SK-N-SH (cell line): ENCODE measurements around the gene RALGDS. TPM values are rescaled to one million over a fixed set of nuclear protein-coding genes. Genes with fewer than 3 reads are reported as not detected.

Source experiments
- CTCF ChIA-PET: fragments of 300-600, 350-600 bp; formaldehyde crosslinking; extraction: SDS; loops from one replicate; lab custom pipeline; 2021; lab: Yijun Ruan, JAX
- POLR2A ChIA-PET: fragments of 350-600 bp; sonication (Branson Sonifier 250); formaldehyde crosslinking; extraction: SDS; loops from one replicate; lab custom pipeline; 2020; ENCODE audit warnings: antibody characterized with exemption, inconsistent platforms; lab: Yijun Ruan, JAX
- DNase-seq: peaks from one replicate; pipeline ENCODE4 v3.0.0; 2012
- H2AFZ ChIP-seq: fragments of 200-600 bp; sonication (generic); 2 replicates; pipeline ENCODE4 v1.8.1; 2016; ENCODE audit warnings: antibody characterized with exemption, mild to moderate bottlenecking, low read depth
- H3F3A ChIP-seq: fragments of 200-600 bp; sonication (generic); replicated peaks from 2 replicates; pipeline ENCODE3; 2016; ENCODE audit warnings: antibody characterized with exemption, mild to moderate bottlenecking; ENCODE audit not compliant: insufficient read depth
- H3K27ac ChIP-seq, 2 experiments: fragments of 200-500 bp in 1 of 2; fragments of 200-600 bp in 1 of 2; sonication (Bioruptor generic) in 1 of 2; sonication (generic), shearing (Covaris generic) in 1 of 2; 2 replicates each; pipeline versions ENCODE4 v1.5.1 to v1.6.1; 2014 to 2016; ENCODE audit warnings: low read depth in 2 of 2, inconsistent platforms in 1 of 2, low read length in 1 of 2, mild to moderate bottlenecking in 1 of 2, mixed read lengths in 1 of 2
- H3K27me3 ChIP-seq: fragments of 200-600 bp; sonication (generic), shearing (Covaris generic); 2 replicates; pipeline ENCODE4 v1.6.1; 2016; ENCODE audit warnings: mixed run types; ENCODE audit not compliant: insufficient read depth
- H3K36me3 ChIP-seq, 2 experiments: fragments of 200-500 bp in 1 of 2; fragments of 200-600 bp in 1 of 2; sonication (Bioruptor generic) in 1 of 2; sonication (generic) in 1 of 2; replicated peaks in 1 of 2; 2 replicates each; pipeline versions ENCODE3 to v1.5.1; 2014 to 2016; ENCODE audit warnings: low read length in 1 of 2, mild to moderate bottlenecking in 1 of 2; ENCODE audit not compliant: insufficient read depth in 2 of 2, control insufficient read depth in 1 of 2
- H3K4me1 ChIP-seq, 2 experiments: fragments of 200-500 bp in 1 of 2; fragments of 200-600 bp in 1 of 2; sonication (Bioruptor generic) in 1 of 2; sonication (generic), shearing (Covaris generic) in 1 of 2; 2 replicates each; pipeline versions ENCODE4 v1.5.1 to v1.6.1; 2014 to 2016; ENCODE audit warnings: low read depth in 1 of 2, low read length in 1 of 2, mixed run types in 1 of 2; ENCODE audit not compliant: insufficient read depth in 2 of 2, control insufficient read depth in 1 of 2
- H3K4me2 ChIP-seq: fragments of 200-600 bp; sonication (generic), shearing (Covaris generic); 2 replicates; pipeline ENCODE4 v1.6.1; 2017; ENCODE audit warnings: mixed run types
- H3K4me3 ChIP-seq, 2 experiments: fragments of 200-500 bp in 1 of 2; fragments of 200-600 bp in 1 of 2; sonication (Bioruptor generic) in 1 of 2; sonication (generic), shearing (Covaris generic) in 1 of 2; 2 replicates each; pipeline versions ENCODE4 v1.5.1 to v1.8.1; 2014 to 2016; ENCODE audit warnings: low read depth in 2 of 2, inconsistent platforms in 1 of 2, low read length in 1 of 2, mild to moderate bottlenecking in 1 of 2, mixed read lengths in 1 of 2, moderate library complexity in 1 of 2
- H3K79me2 ChIP-seq: fragments of 200-600 bp; sonication (generic); 2 replicates; pipeline ENCODE4 v1.8.1; 2017; ENCODE audit warnings: mild to moderate bottlenecking; ENCODE audit not compliant: insufficient read depth
- H3K9ac ChIP-seq: fragments of 200-600 bp; sonication (generic); 2 replicates; pipeline ENCODE4 v1.6.1; 2017; ENCODE audit warnings: mixed run types
- H3K9me2 ChIP-seq: fragments of 200-600 bp; sonication (generic); 2 replicates; pipeline ENCODE4 v1.6.1; 2017; ENCODE audit warnings: mixed run types
- H3K9me3 ChIP-seq: fragments of 200-600 bp; sonication (generic); 2 replicates; pipeline ENCODE4 v1.6.1; 2017; ENCODE audit warnings: mixed run types, mild to moderate bottlenecking, moderate library complexity
- H4K20me1 ChIP-seq: fragments of 200-600 bp; sonication (generic); 2 replicates; pipeline ENCODE4 v1.6.1; 2017; ENCODE audit warnings: mild to moderate bottlenecking, mixed run types; ENCODE audit not compliant: insufficient read depth
- CHD2 ChIP-seq: fragments of 150-350 bp; IDR thresholded peaks from 2 replicates; pipeline ENCODE4 v1.6.1; 2018; ENCODE audit warnings: low read length; ENCODE audit not compliant: partially characterized antibody
- EP300 ChIP-seq, 2 experiments: IDR thresholded peaks; 2 replicates each; pipeline versions ENCODE4 v1.4.0 to v1.6.1; 2012; ENCODE audit warnings: borderline replicate concordance in 1 of 2, low read depth in 1 of 2, low read length in 1 of 2
- FOSL2 ChIP-seq: IDR thresholded peaks from 2 replicates; pipeline ENCODE4 v1.4.0; 2012; ENCODE audit warnings: low read depth, mild to moderate bottlenecking, moderate library complexity, borderline replicate concordance
- FOXJ3 ChIP-seq: sonication (generic); formaldehyde crosslinking; IDR thresholded peaks from 2 replicates; pipeline ENCODE4 v1.5.1; 2020; ENCODE audit warnings: mild to moderate bottlenecking, missing genetic modification reagents
- GABPA ChIP-seq: IDR thresholded peaks from 2 replicates; pipeline ENCODE4 v1.4.0; 2012; ENCODE audit warnings: low read depth, mild to moderate bottlenecking
- GATA2 ChIP-seq: sonication (generic); formaldehyde crosslinking; IDR thresholded peaks from 2 replicates; pipeline ENCODE4 v1.5.0; 2020; ENCODE audit warnings: mild to moderate bottlenecking, missing genetic modification reagents
- MAX ChIP-seq: IDR thresholded peaks from 2 replicates; pipeline ENCODE4 v1.4.0; 2012; ENCODE audit warnings: low read depth
- NFIC ChIP-seq: IDR thresholded peaks from 2 replicates; pipeline ENCODE4 v1.4.0; 2012; ENCODE audit warnings: borderline replicate concordance
- NRF1 ChIP-seq: IDR thresholded peaks from 2 replicates; pipeline ENCODE4 v1.6.1; 2012; ENCODE audit warnings: low read depth, mild to moderate bottlenecking, low read length
- POLR2AphosphoS5 ChIP-seq: IDR thresholded peaks from 2 replicates; pipeline ENCODE4 v1.6.1; 2012; ENCODE audit warnings: low read depth, low read length
- RFX5 ChIP-seq: IDR thresholded peaks from 2 replicates; pipeline ENCODE4 v1.6.1; 2012; ENCODE audit warnings: mild to moderate bottlenecking, improper control_type of control experiment, low read length
- TEAD4 ChIP-seq: IDR thresholded peaks from 2 replicates; pipeline ENCODE4 v1.4.0; 2012; ENCODE audit warnings: mild to moderate bottlenecking, borderline replicate concordance; ENCODE audit not compliant: insufficient read depth
- USF1 ChIP-seq: IDR thresholded peaks from 2 replicates; pipeline ENCODE4 v1.4.0; 2012; ENCODE audit warnings: low read depth, borderline replicate concordance
- WGBS: methylation state at CpG from one replicate; pipeline ENCODE4 v1.1.6; 2017; ENCODE audit warnings: low lambda C conversion rate; 5-methylcytosine and 5-hydroxymethylcytosine counted together
- polyA plus RNA-seq, 3 experiments: library from polyadenylated mRNA; depleted of rRNA; stranded (reverse); fragments of >200 nt; gene quantifications; 2 replicates each; pipeline ENCODE4 v1.2.3, GENCODE V29; 2012

RALGDS gene
- polyA plus RNA-seq, 1 of the 3 experiments (the other 2 are of a cell fraction) = 64.7 TPM

GRCh38 chr9:133124123-133124906 lies 3.3 kb upstream of the RALGDS start (continued):
- TF ChIP-seq TEAD4 = no peak
- TF ChIP-seq MAX = no peak
- no peak for TF ChIP-seq FOSL2
- TF ChIP-seq FOXJ3 = no peak
- TF ChIP-seq NFIC = no peak
- no peak for TF ChIP-seq USF1

DNA sequence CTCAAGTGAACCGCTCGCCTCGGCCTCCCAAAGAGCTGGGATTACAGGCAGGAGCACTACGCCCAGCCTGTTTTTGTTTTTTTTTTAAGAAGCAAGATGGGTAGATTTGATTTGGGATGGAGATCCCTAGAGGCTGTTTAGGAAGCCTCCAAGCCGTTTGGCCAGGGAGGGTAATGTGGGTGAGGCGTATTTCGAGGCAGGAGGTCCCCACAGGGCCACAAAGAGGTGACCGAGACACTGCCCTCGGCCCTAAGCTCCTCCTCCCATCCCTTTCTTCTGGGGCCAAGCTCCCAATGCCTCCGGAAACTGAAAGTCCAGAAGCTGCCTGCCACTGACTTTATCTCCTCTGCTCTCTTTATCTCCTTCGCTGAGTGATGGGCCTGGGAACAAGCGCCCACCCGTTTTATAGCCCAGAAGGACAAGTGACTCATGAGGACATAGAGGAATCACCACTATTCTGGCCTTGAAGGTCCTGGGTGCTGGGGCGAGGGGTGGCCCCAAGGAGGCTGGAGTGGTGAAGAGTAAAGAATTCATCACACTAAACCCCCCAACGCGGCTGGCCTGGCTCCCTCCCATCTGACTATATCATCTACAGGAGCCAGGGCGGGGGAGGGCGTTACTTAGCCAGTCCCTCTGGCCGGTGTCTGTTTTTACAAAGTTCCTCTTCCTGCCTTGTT lies 2.0 kb upstream of the RALGDS start:
- no peaks in the 10 kb centered on the region for H3K27me3 ChIP-seq
- peak overlapping the region; percentile 12; the same call in 1 of the 2 replicates for H3K4me2 ChIP-seq
- H3K27ac ChIP-seq = peak overlapping the region; percentile 58 to 64
- H3K79me2 ChIP-seq = peaks cover 12% of the 10 kb centered on the region
- peaks cover 33% of the 10 kb centered on the region for H4K20me1 ChIP-seq
- H3K36me3 ChIP-seq = no peaks in the 10 kb centered on the region
- 50% methylated on average over 19 of the region's 19 CpGs for WGBS
- TF ChIP-seq GABPA = no peak
- no peak for TF ChIP-seq NRF1
- TF ChIP-seq EP300 (IDR thresholded peaks at IDR 0.05; ENCODE audit: borderline replicate concordance in 1 of 2, low read depth in 1 of 2, low read length in 1 of 2) = peak in 1 of 2 experiments; percentile 29; a peak in 1 of 4 replicates
- TF ChIP-seq POLR2AphosphoS5 = no peak
- no peak for TF ChIP-seq RFX5
- peak; percentile 77 for TF ChIP-seq GATA2 (CRISPR knock-in tag)
- no peaks in the 10 kb centered on the region for H3K9me2 ChIP-seq
- H3K4me3 ChIP-seq = no peak overlapping the region
- H3K9ac ChIP-seq = no peak overlapping the region
- DNase-seq = peak; percentile 60
- peaks cover 19% of the 10 kb centered on the region for H3F3A ChIP-seq
- H2AFZ ChIP-seq = no peak overlapping the region
- ChIA-PET CTCF (interaction anchor here (0.9 to 30.3 kb wide), 5 partner anchors 10 to 660 kb away, joined by 3 to 810 read pairs (median 3); no protein-coding TSS in a partner anchor), POLR2A (interaction anchor here (0.7 to 1.5 kb wide), 3 partner anchors 9 to 24 kb away, joined by 5 to 6 read pairs (median 5); no protein-coding TSS in a partner anchor)
- peaks cover 20 to 57% of the 10 kb centered on the region in 2 experiments for H3K4me1 ChIP-seq
- no peaks in the 10 kb centered on the region for H3K9me3 ChIP-seq

- H2AFZ ChIP-seq = no peak overlapping the region
- POLR2A ChIA-PET = interaction anchor here (0.7 to 1.5 kb wide), 3 partner anchors 8 to 25 kb away, joined by 5 to 6 read pairs (median 5); no protein-coding TSS in a partner anchor
- no peak overlapping the region; the same call in 1 of the 2 replicates for H3K4me2 ChIP-seq
- H4K20me1 ChIP-seq = peaks cover 37% of the 10 kb centered on the region
- H3F3A ChIP-seq = peaks cover 19% of the 10 kb centered on the region
- no peaks in the 10 kb centered on the region for H3K9me3 ChIP-seq
- CTCF ChIA-PET = interaction anchor here (0.9 to 30.3 kb wide), 5 partner anchors 11 to 660 kb away, joined by 3 to 810 read pairs (median 3); no protein-coding TSS in a partner anchor
- H3K9me2 ChIP-seq = no peaks in the 10 kb centered on the region
- no peaks in the 10 kb centered on the region for H3K27me3 ChIP-seq
- DNase-seq = no peak
- no peaks in the 10 kb centered on the region for H3K36me3 ChIP-seq
- H3K27ac ChIP-seq = peak overlapping the region; percentile 58 to 64
- peaks cover 12% of the 10 kb centered on the region for H3K79me2 ChIP-seq
- peaks cover 20 to 62% of the 10 kb centered on the region in 2 experiments for H3K4me1 ChIP-seq
- H3K4me3 ChIP-seq = no peak overlapping the region
- 100% methylated on average over 3 of the region's 4 CpGs for WGBS
- no peak overlapping the region for H3K9ac ChIP-seq
- TF ChIP-seq RFX5 = no peak
- no peak for TF ChIP-seq NFIC
- no peak for TF ChIP-seq CHD2
- TF ChIP-seq MAX = no peak
- no peak for TF ChIP-seq NRF1
- TF ChIP-seq USF1 = no peak
- TF ChIP-seq, all 33 proteins: peak for 0
These were observed 1.5 kb upstream of the RALGDS start for GRCh38 chr9:133122605-133122934.
